ENCODE measurements around the gene LAMA3. TPM values are rescaled to one million over a fixed set of nuclear protein-coding genes. Genes with fewer than 3 reads are reported as not detected.

Gene LAMA3
- polyA plus RNA-seq, 1 donor from 2014 or later = 3.4 TPM

- no peak overlapping the region for H3K4me3 ChIP-seq (ENCODE audit: low read length)
- no peak overlapping the region for H3K27ac ChIP-seq (ENCODE audit: low read length)
- H3K9me3 ChIP-seq (ENCODE audit: low read length) = no peaks in the 10 kb centered on the region
- no peak overlapping the region for H3K4me2 ChIP-seq (ENCODE audit: low read length)
- no peaks in the 10 kb centered on the region for H4K20me1 ChIP-seq (ENCODE audit: insufficient read depth)
- TF ChIP-seq MXI1 (conservative IDR thresholded peaks at IDR 0.05; ENCODE audit: poor library complexity, severe bottlenecking) (no peak), EP300 (conservative IDR thresholded peaks at IDR 0.05; ENCODE audit: poor library complexity, severe bottlenecking) (no peak), SMC3 (conservative IDR thresholded peaks at IDR 0.05; ENCODE audit: poor library complexity) (no peak), EZH2 (IDR thresholded peaks at IDR 0.05; ENCODE audit: borderline replicate concordance, insufficient read depth, low read length, poor library complexity, severe bottlenecking) (no peak), REST (IDR thresholded peaks at IDR 0.05; ENCODE audit: borderline replicate concordance) (no peak), TAF1 (IDR thresholded peaks at IDR 0.05; ENCODE audit: low read depth) (no peak), POLR2AphosphoS5 (IDR thresholded peaks at IDR 0.05) (no peak), RAD21 (conservative IDR thresholded peaks at IDR 0.05) (no peak)
- TF ChIP-seq, protein P1, sequence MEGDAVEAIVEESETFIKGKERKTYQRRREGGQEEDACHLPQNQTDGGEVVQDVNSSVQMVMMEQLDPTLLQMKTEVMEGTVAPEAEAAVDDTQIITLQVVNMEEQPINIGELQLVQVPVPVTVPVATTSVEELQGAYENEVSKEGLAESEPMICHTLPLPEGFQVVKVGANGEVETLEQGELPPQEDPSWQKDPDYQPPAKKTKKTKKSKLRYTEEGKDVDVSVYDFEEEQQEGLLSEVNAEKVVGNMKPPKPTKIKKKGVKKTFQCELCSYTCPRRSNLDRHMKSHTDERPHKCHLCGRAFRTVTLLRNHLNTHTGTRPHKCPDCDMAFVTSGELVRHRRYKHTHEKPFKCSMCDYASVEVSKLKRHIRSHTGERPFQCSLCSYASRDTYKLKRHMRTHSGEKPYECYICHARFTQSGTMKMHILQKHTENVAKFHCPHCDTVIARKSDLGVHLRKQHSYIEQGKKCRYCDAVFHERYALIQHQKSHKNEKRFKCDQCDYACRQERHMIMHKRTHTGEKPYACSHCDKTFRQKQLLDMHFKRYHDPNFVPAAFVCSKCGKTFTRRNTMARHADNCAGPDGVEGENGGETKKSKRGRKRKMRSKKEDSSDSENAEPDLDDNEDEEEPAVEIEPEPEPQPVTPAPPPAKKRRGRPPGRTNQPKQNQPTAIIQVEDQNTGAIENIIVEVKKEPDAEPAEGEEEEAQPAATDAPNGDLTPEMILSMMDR (IDR thresholded peaks at IDR 0.05; ENCODE audit: poor library complexity, severe bottlenecking) = no peak
- H3K79me2 ChIP-seq (replicated peaks; ENCODE audit: insufficient read depth, low read length) = no peaks in the 10 kb centered on the region
- H3F3A ChIP-seq (ENCODE audit: insufficient read depth, low read length, poor library complexity, severe bottlenecking) = no peaks in the 10 kb centered on the region
- no peak overlapping the region for H2AFZ ChIP-seq (ENCODE audit: low read depth, low read length)
- no peaks in the 10 kb centered on the region for H3K27me3 ChIP-seq (ENCODE audit: insufficient read depth, low read depth, low read length)
- no peaks in the 10 kb centered on the region for H3K36me3 ChIP-seq (ENCODE audit: insufficient read depth, low read length)
- no peaks in the 10 kb centered on the region for H3K9me2 ChIP-seq (ENCODE audit: insufficient read depth, low read length)
- no peak overlapping the region for H3K9ac ChIP-seq (ENCODE audit: low read length)
Measured at GRCh38 chr18:23833714-23834113, 144.5 kb downstream of the LAMA3 start.

- H3K79me2 ChIP-seq (replicated peaks; ENCODE audit: insufficient read depth, low read length) = no peaks in the 10 kb centered on the region
- no peak overlapping the region for H2AFZ ChIP-seq (ENCODE audit: low read depth, low read length)
- H3K4me3 ChIP-seq (ENCODE audit: low read length) = no peak overlapping the region
- H3F3A ChIP-seq (ENCODE audit: insufficient read depth, low read length, poor library complexity, severe bottlenecking) = no peaks in the 10 kb centered on the region
- H3K27me3 ChIP-seq (ENCODE audit: insufficient read depth, low read depth, low read length) = no peaks in the 10 kb centered on the region
- H3K36me3 ChIP-seq (ENCODE audit: insufficient read depth, low read length) = no peaks in the 10 kb centered on the region
- H3K27ac ChIP-seq (ENCODE audit: low read length) = no peak overlapping the region
- no peak overlapping the region for H3K9ac ChIP-seq (ENCODE audit: low read length)
- H4K20me1 ChIP-seq (ENCODE audit: insufficient read depth) = no peaks in the 10 kb centered on the region
- TF ChIP-seq RAD21 (conservative IDR thresholded peaks at IDR 0.05) (no peak), EP300 (conservative IDR thresholded peaks at IDR 0.05; ENCODE audit: poor library complexity, severe bottlenecking) (no peak), REST (IDR thresholded peaks at IDR 0.05; ENCODE audit: borderline replicate concordance) (no peak), EZH2 (IDR thresholded peaks at IDR 0.05; ENCODE audit: borderline replicate concordance, insufficient read depth, low read length, poor library complexity, severe bottlenecking) (no peak), POLR2AphosphoS5 (IDR thresholded peaks at IDR 0.05) (no peak), TAF1 (IDR thresholded peaks at IDR 0.05; ENCODE audit: low read depth) (no peak), SMC3 (conservative IDR thresholded peaks at IDR 0.05; ENCODE audit: poor library complexity) (no peak), MXI1 (conservative IDR thresholded peaks at IDR 0.05; ENCODE audit: poor library complexity, severe bottlenecking) (no peak)
- TF ChIP-seq, protein P1 (IDR thresholded peaks at IDR 0.05; ENCODE audit: poor library complexity, severe bottlenecking) = no peak
- no peaks in the 10 kb centered on the region for H3K9me3 ChIP-seq (ENCODE audit: low read length)
- no peak overlapping the region for H3K4me2 ChIP-seq (ENCODE audit: low read length)
- H3K9me2 ChIP-seq (ENCODE audit: insufficient read depth, low read length) = no peaks in the 10 kb centered on the region
Measured at GRCh38 chr18:23835091-23835490, 145.8 kb downstream of the LAMA3 start.
